Measurements from ENCODE around the gene OSBPL7. TPM values are rescaled to one million over a fixed set of nuclear protein-coding genes. Genes with fewer than 3 reads are reported as not detected.

OSBPL7 gene
- total and polyA plus RNA-seq, 2 of the 13 experiments (the other 11 are each of a cell fraction or from before 2014, with no cell fraction given) = 4.7 to 6.6 TPM

GRCh38 chr17:47844227-47844626 lies 22.6 kb upstream of the OSBPL7 start (continued):
- TF ChIP-seq, protein P1, sequence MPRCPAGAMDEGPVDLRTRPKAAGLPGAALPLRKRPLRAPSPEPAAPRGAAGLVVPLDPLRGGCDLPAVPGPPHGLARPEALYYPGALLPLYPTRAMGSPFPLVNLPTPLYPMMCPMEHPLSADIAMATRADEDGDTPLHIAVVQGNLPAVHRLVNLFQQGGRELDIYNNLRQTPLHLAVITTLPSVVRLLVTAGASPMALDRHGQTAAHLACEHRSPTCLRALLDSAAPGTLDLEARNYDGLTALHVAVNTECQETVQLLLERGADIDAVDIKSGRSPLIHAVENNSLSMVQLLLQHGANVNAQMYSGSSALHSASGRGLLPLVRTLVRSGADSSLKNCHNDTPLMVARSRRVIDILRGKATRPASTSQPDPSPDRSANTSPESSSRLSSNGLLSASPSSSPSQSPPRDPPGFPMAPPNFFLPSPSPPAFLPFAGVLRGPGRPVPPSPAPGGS (CRISPR knock-in tag; IDR thresholded peaks at IDR 0.05) = no peak
- TF ChIP-seq FOSL2 (CRISPR knock-in tag; IDR thresholded peaks at IDR 0.05) (peak; percentile 61), MED8 (CRISPR knock-in tag; IDR thresholded peaks at IDR 0.05; ENCODE audit: insufficient replicate concordance) (no peak), NFE2L1 (CRISPR knock-in tag; IDR thresholded peaks at IDR 0.05; ENCODE audit: borderline replicate concordance) (no peak), SOX5 (CRISPR knock-in tag; IDR thresholded peaks at IDR 0.05; ENCODE audit: borderline replicate concordance) (peak; percentile 21; the same call in 1 of the 2 replicates), MAFF (IDR thresholded peaks at IDR 0.05; ENCODE audit: low read depth, low read length) (no peak), HNF1B (CRISPR knock-in tag; IDR thresholded peaks at IDR 0.05) (no peak), KLF9 (CRISPR knock-in tag; IDR thresholded peaks at IDR 0.05; ENCODE audit: low read depth) (no peak), ZSCAN31 (CRISPR knock-in tag; IDR thresholded peaks at IDR 0.05; ENCODE audit: low read depth) (no peak), RARG (CRISPR knock-in tag; IDR thresholded peaks at IDR 0.05; ENCODE audit: low read depth) (no peak), PHF21A (CRISPR knock-in tag; IDR thresholded peaks at IDR 0.05) (no peak), DNMT1 (CRISPR knock-in tag; IDR thresholded peaks at IDR 0.05) (no peak), ZNF577 (CRISPR knock-in tag; IDR thresholded peaks at IDR 0.05; ENCODE audit: borderline replicate concordance, low read depth) (no peak), ZNF430 (CRISPR knock-in tag; IDR thresholded peaks at IDR 0.05) (no peak), KLF6 (CRISPR knock-in tag; IDR thresholded peaks at IDR 0.05) (no peak), TFE3 (CRISPR knock-in tag; IDR thresholded peaks at IDR 0.05) (no peak), ATF1 (CRISPR knock-in tag; IDR thresholded peaks at IDR 0.05) (no peak), ZNF605 (CRISPR knock-in tag; IDR thresholded peaks at IDR 0.05) (no peak), NFKB2 (CRISPR knock-in tag; IDR thresholded peaks at IDR 0.05; ENCODE audit: borderline replicate concordance) (no peak), ZNF580 (CRISPR knock-in tag; IDR thresholded peaks at IDR 0.05; ENCODE audit: borderline replicate concordance, low read depth) (no peak), HMG20A (CRISPR knock-in tag; IDR thresholded peaks at IDR 0.05; ENCODE audit: borderline replicate concordance) (peak; percentile 62; the same call in 1 of the 2 replicates), SAP130 (CRISPR knock-in tag; IDR thresholded peaks at IDR 0.05; ENCODE audit: low read depth) (peak; percentile 28; the same call in 1 of the 2 replicates), ZNF513 (CRISPR knock-in tag; conservative IDR thresholded peaks at IDR 0.05) (no peak), ZNF704 (CRISPR knock-in tag; IDR thresholded peaks at IDR 0.05; ENCODE audit: borderline replicate concordance) (no peak), MED13 (CRISPR knock-in tag; IDR thresholded peaks at IDR 0.05) (no peak)

All from HepG2 (cell line).